Measurements from ENCODE around the gene UPF1. TPM values are rescaled to one million over a fixed set of nuclear protein-coding genes. Genes with fewer than 3 reads are reported as not detected.

Gene UPF1
- total RNA-seq, 1 donor from 2014 or later = 46.5 TPM

- DNase-seq (ENCODE audit: low read depth) = no peak
- H3K4me3 ChIP-seq (ENCODE audit: low read depth, low read length) = no peak overlapping the region
- TF ChIP-seq CTCF (conservative IDR thresholded peaks at IDR 0.05; ENCODE audit: low read depth, low read length) = no peak
These were observed 73.3 kb downstream of the UPF1 start for GRCh38 chr19:18905058-18905456.

GRCh38 chr19:18905513-18906236 is 73.9 kb downstream of the UPF1 start:
- TF ChIP-seq CTCF (conservative IDR thresholded peaks at IDR 0.05; ENCODE audit: low read depth, low read length) = no peak
- H3K4me3 ChIP-seq (ENCODE audit: low read depth, low read length) = no peak overlapping the region
- no peak for DNase-seq (ENCODE audit: low read depth)

- no peak for TF ChIP-seq CTCF (conservative IDR thresholded peaks at IDR 0.05; ENCODE audit: low read depth, low read length)
- H3K4me3 ChIP-seq (ENCODE audit: low read depth, low read length) = no peak overlapping the region
- DNase-seq (ENCODE audit: low read depth) = no peak
These were observed 75.1 kb downstream of the UPF1 start for GRCh38 chr19:18906605-18907519.

DNA sequence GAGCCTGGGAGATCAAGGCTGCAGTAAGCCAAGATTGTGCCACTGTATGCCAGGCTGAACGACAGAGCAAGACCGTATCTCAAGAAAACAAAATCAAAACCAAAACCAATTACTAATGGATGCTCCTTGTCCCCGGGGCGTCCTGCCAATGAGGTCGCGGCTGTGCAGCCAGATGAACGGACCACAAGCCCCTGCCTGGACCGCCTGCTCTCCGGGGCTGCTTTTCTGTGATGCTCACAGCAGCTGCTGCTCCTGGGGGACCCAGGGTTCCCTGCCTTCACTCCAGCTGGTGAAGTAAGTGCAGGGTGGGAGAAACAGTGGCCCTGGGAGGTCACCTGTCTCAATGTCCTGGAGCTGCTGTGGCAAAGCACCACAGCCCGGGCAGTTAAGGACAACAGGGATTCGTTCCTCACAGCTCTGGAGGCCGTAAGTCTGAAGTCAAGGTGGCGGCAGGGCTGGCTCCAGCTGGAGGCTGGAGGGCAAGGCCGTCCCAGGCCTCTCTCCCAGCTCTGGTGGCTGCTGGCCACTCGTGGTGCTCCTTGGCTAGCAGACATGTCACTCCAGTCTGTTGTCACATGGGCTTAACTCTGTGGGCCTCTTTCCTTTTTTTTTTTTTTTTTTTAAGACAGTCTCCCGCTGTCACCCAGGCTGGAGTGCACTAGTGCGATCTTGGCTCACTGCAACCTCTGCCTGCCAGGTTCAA is 77.3 kb downstream of the UPF1 start:
- TF ChIP-seq CTCF (conservative IDR thresholded peaks at IDR 0.05; ENCODE audit: low read depth, low read length) = no peak
- H3K4me3 ChIP-seq (ENCODE audit: low read depth, low read length) = no peak overlapping the region
- no peak for DNase-seq (ENCODE audit: low read depth)

DNA sequence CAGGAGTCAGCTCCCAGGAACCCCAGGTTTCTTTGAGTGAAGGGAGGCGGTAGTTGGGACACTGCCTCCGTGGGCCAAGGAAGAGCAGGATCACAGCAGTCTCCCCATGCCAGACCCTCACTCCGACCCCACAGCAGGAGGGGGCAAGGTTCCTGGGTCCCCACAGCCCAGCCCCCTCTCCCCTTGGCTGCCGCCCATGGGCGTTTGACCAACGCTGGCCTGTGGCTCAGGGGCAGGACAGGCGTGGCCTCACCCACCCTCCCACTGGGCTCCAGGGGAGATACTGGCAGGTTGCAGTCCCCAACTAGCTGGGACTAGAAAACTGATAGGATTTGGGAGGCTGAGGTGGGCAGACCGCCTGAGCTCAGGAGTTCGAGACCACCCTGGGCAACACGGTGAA is 78.3 kb downstream of the UPF1 start:
- no peak for DNase-seq (ENCODE audit: low read depth)
- H3K4me3 ChIP-seq (ENCODE audit: low read depth, low read length) = no peak overlapping the region
- TF ChIP-seq CTCF (conservative IDR thresholded peaks at IDR 0.05; ENCODE audit: low read depth, low read length) = no peak

DNA sequence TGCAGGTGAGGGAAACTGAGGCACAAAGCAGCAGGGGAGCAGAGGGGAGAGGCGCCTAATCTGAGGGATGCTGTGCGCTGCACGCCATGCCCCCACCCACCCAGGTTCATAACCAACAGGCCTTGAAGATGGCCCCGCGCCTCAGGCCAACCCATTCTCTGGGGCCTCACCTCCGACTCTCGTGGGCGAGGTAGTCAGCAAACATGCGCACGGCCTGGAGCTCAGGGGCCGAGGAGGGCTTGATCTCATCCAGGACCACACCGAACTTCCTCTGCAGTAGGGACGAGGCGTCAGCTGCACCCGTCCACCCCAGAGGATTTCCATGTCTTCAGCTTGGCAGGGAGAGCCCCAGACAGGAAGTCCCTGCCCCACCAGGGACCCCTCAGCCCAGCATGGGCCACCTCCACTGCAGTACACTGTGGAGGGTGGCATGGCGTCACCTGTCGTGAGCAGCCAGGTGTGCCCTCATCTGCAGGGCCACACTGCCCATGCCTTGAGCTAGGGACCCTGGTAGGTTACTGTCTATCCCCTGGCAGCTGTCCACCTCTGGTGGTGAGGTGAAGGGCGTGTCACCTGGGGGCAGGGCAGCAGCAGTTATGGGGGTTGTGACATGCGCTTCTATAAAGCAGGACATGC is 79.2 kb downstream of the UPF1 start:
- H3K4me3 ChIP-seq (ENCODE audit: low read depth, low read length) = no peak overlapping the region
- DNase-seq (ENCODE audit: low read depth) = no peak
- no peak for TF ChIP-seq CTCF (conservative IDR thresholded peaks at IDR 0.05; ENCODE audit: low read depth, low read length)
